GM21526 (cell line): ENCODE measurements around the gene LIMK2.

ENCODE experiments used
- ATAC-seq: cut with Tn5 transposase; IDR thresholded peaks from one replicate; pipeline ENCODE4 v1.9.1; 2021; ENCODE audit warnings: moderate library complexity; ENCODE audit not compliant: unreplicated experiment, low FRiP score

LIMK2 gene

DNA sequence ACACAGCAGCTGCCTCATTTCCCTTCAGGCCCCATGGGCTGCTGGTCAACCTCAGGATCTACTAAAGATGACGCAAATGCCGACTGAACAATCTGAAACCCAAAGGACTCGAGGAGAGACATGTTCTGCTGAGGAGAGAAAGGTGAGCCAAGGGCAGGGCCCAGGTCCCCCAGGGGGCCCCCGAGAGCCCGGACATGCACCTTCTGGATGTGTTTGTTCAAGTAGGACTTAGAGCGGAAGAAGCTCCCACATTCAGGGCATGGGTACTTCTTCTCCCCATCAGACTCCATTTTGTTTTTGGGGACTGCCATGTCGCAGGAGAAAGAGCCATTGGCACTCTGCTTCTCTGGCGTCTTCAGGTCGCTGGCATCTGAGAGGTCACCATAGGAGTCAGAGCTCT lies 114.8 kb downstream of the LIMK2 start:
- ATAC-seq: no peak

DNA sequence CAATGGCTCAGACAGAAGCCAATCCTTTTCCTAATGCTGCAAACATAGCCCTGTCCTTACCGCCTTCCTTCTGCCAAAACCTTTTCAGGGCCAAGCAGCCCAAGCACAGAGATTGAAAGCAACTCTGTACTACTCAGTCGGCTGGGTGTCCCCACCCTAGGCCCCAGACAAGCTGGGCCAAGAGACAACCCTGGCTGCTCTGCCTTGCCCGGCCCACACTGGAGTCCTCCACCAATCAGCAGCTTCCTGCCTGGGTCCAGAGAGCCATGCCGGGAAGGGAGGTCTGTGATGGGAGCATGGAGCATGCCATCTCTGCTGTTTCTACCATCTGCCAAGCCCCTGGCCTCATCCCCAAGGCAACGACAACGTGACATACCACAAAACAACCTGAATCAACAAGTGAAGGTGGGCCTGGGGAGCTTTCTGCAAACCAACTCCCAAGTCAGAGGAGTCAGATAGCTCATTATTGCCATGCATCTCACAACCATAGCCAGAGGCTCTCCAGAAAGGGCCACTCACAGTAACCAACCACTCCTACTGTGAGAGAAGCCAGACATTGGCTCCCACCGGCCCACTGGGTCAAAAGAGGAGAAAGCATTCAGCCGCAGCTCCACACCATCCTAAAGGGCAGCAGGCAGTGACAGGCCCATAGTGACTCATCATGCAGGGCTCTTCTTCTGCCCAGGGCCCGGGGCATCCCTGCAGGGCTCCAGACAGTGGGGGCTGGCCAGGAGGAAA lies 115.9 kb downstream of the LIMK2 start:
- ATAC-seq: no peak

DNA sequence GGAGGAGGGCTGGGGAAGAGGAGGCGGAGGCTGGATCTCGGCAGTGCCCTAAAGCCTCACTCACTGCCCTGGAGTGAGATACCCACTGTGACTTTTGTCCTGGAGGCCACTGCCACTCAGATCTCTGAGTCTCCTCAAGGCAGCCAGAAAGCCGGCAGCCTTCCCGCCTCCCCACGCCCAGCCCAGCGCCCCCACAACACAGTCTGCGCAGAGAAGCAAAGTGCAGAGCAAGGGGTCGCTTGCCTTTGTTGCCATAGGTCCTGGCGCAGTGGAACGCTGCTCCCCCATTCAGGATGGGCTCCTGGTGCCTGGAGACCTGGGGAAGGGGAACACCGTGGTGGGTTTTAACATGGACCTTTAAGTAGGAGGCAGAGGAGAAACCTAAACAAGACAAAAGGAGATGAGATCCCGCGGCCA lies 116.5 kb downstream of the LIMK2 start:
- ATAC-seq: no peak

DNA sequence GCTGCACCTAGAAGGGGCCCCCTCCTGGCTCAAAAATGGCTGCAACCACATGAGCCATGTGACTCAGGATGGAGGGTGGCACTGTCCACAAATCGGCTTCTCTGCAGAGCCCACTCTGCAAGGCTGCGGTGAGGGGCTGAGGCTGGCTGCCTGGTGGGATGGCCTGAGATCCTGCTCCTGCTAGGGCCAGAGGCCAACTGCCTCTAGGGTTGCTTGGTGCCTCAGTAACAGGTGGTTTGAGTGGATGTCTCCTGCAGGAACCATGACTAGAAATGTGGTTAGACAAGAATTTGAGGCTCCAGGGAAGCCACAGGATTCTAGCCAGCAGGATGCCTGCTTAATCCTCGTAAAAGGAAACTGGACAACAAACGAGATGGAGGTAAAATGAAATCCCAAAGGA lies 116.9 kb downstream of the LIMK2 start:
- ATAC-seq: no peak
